OCI-LY7 (cell line): ENCODE measurements around the gene TMED7.

Experiments used
- EZH2phosphoT487 ChIP-seq: fragments of 200-600 bp; sonication (generic); IDR thresholded peaks from 2 replicates; pipeline ENCODE4 v1.6.1; 2018; ENCODE audit warnings: low read depth, borderline replicate concordance, mild to moderate bottlenecking, mixed run types, antibody characterized with exemption, low read length, moderate library complexity, mixed read lengths
- TF ChIP-seq, protein P1 (sequence below): fragments of 200-600 bp; sonication (generic); conservative IDR thresholded peaks from 2 replicates; pipeline ENCODE4 v1.5.1; 2014; ENCODE audit warnings: mild to moderate bottlenecking, antibody characterized with exemption, low read length, moderate library complexity, mixed read lengths

DNA sequence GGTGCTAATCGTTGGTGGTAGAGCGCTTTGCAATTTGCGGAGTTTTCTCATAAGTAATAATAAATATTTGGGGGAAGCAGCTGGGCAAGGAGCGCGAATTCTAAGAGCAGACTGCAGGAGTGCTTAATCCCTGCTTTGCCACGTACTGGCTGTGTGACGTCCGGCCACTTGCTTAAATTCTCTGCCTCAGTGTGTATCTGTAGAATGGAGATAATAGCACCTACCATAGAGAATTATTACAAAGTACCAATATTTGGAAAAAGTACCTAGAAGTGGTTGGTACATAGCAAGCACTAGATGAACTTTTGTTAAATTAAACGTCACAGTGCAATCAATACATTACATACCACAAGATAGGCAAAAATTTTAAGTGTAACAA is 598 bp upstream of the TMED7 start:
- TF ChIP-seq, protein P1, sequence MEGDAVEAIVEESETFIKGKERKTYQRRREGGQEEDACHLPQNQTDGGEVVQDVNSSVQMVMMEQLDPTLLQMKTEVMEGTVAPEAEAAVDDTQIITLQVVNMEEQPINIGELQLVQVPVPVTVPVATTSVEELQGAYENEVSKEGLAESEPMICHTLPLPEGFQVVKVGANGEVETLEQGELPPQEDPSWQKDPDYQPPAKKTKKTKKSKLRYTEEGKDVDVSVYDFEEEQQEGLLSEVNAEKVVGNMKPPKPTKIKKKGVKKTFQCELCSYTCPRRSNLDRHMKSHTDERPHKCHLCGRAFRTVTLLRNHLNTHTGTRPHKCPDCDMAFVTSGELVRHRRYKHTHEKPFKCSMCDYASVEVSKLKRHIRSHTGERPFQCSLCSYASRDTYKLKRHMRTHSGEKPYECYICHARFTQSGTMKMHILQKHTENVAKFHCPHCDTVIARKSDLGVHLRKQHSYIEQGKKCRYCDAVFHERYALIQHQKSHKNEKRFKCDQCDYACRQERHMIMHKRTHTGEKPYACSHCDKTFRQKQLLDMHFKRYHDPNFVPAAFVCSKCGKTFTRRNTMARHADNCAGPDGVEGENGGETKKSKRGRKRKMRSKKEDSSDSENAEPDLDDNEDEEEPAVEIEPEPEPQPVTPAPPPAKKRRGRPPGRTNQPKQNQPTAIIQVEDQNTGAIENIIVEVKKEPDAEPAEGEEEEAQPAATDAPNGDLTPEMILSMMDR = no peak
- no peak for TF ChIP-seq EZH2phosphoT487
